Stimulated activated CD8-positive, alpha-beta memory T cell treated with anti-CD3 and anti-CD28 coated beads, Interleukin-12 subunit alpha, Interleukin-12 subunit beta, amount 100 ng/mL, for 4 hours (primary cell): ENCODE measurements around the gene TSFM.

Source experiments
- DNase-seq: peaks from one replicate; pipeline ENCODE4 v3.0.0-alpha.2; 2020; ENCODE audit warnings: low read depth

Gene TSFM

DNA sequence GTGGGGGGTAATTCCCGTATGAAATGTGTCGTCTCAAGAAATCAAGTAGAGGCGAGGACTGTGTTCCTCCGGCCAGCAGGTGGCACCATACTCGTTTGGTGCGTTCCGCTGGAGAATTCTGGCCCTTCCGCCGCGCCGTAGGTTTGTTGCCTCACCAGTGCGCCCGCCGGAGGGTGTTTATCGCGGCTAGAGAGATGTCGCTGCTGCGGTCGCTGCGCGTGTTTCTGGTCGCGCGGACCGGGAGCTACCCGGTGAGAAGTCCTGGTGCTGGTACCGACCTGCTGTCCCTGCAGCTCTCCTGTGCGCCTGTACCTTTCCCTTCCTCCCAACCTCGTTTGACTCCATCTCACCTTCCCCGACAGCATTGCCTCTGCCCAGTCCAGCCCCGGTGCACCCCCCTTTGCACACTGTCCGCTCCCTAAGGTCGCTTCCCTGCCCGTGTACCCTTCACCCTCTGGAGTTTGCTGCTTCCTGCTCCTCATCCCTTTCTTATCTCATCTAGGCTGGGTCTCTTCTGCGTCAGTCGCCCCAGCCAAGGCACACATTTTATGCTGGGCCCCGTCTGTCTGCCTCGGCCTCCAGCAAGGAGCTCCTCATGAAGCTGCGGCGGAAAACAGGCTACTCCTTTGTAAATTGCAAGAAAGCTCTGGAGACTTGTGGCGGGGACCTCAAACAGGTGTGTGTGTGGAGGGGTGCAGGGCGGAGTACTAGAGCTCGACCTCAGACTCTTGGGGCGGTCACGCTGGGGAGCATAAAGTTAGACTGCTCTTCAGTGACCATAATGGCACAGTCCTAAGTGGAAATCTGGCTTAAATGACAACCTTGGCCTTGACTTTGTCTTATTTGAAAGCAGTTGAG, at the start of gene TSFM:
TSFM (plus strand) TSS at position 180 of the 858 bp plus-strand sequence; CDS start at position 195, 15 bp downstream.
- DNase-seq = peak; percentile 92

DNA sequence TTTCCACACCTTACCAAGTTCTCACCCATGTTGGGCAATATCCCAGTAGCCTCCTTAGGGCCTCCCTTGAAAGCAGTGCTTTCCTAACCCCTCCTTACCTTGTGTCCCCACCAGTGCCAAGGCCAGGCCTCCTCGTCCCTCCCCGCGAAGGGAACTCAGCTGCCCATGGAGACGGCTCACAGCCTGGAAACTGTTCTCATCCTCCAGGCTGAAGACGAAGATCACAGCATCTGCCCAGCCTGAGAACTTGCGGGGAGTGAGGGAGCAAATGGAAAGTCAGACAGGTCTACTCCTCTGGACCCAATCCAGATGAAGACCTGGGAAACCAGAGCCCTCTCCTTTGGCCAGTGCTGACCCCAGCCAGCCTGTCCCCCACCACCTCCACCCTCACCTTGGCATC, 48.7 kb upstream of the TSFM start:
- DNase-seq = no peak

DNA sequence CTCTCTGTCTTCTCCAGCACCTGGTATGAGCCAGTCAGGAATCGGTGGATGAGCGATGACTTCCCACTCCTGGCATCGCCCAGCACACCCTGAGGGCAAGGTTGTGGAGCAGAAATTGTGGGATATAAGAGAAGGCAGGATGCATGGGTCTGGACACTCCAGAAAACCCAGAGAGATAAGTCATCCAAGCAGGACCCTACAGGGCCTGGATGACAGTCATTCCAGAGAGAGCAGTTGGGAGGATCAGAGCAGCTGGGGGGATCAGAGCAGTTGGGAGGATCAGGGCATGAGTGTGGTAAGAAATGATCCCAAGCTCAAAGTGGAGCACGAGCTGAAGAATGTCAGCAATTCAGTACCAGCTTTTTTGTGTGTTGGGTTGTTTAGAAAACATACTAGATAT, 48.0 kb upstream of the TSFM start:
- no peak for DNase-seq

DNA sequence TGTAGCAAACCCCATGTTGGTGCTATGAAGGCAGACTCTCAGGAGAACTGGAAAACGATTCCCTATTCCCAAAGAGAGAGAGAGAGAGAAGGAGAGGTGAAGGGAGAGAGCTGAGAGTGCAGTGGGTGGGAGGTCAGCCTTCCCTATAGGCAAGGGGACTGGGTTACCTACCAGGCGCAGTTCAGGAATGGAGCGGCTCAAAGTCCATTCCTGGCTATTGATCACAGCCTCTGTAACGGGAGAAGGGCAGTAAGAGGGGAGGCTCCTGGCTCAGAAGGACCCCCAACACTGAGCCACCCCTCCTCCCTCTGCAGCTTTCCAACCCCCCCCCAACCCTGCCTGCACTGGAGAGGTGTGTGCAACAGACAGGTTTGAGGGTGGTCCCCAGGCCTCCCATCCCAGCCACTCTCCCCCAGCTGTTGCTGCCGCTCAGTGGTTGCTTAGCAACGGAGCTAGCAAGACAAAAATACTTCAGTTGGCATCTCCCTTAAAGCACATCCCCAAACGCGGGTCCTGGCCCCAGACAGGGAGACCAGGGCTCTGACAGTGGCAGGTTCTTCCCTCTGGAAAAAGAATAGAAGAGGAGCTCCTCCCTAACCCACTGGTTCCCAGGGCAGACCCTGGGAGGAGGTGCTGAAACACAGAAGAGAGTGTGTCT, 47.3 kb upstream of the TSFM start:
- DNase-seq = no peak

DNA sequence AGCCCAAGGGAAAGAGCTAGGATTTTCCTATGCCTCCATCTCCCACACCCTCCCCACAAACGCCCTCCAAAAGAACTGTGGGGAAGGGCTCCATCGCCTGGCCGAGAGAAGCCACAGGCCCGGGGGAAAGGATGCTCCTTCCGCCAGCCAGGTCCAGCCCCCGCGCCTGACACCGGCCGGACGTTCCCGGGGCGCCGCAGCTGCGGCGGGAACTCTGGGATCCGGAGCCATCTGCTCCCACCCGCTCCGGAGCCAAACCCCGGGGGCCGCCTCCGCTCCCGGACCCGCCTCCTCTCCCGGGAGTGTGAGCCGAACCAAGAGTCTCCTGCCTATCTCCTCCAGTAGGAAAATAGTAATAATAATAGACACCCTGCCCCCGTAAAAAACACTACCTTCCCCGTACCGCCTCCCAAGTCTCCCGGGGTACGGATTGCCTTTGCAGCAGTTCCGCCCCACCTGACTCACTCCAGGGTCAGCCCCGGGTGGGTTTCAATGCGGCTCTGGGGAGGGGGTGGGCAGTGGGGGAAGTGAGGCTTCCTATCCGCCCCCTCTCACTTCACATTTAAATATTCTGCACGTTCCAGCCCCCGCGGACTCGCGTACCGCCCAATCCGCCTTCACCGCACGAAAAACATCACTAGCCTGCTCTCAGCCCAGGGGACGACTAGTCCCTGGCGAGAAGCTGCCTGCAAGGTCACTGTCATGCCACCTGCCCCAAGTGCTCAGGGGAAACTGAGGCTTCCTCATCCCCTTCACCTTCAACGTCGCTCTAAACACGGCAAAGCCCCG, 46.4 kb upstream of the TSFM start:
- no peak for DNase-seq

DNA sequence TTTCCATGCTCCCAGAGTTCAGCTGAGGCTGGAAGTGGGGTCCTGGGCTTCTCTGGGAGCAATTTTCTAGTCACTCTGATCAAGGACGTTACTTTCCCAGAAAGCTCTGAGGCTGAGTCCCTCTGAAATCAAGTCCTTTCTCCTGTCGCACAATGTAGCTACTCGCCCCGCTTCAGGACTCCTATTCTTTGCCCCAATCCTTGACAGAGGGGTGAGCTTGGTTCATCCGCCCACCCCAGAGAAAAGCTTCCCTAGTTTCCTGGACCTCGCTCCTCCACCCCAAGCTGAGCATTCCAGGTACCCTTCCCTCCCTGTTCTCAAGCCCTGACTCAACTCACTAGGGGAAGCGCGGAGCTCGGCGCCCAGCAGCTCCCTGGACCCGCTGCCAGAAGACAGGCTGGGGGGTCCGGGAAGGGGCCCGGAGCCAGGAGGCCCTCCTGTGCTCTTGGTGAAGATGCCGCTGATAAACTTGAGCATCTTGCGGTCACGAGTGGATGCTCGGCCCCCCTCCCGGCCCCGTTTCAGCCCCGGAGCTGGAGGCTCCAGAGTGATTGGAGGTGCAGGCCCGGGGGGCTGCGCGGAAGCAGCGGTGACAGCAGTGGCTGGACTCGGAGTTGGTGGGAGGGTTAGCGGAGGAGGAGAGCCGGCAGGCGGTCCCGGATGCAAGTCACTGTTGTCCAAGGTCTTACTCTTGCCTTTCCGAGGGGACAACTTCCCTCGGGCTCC, 45.7 kb upstream of the TSFM start:
- no peak for DNase-seq

DNA sequence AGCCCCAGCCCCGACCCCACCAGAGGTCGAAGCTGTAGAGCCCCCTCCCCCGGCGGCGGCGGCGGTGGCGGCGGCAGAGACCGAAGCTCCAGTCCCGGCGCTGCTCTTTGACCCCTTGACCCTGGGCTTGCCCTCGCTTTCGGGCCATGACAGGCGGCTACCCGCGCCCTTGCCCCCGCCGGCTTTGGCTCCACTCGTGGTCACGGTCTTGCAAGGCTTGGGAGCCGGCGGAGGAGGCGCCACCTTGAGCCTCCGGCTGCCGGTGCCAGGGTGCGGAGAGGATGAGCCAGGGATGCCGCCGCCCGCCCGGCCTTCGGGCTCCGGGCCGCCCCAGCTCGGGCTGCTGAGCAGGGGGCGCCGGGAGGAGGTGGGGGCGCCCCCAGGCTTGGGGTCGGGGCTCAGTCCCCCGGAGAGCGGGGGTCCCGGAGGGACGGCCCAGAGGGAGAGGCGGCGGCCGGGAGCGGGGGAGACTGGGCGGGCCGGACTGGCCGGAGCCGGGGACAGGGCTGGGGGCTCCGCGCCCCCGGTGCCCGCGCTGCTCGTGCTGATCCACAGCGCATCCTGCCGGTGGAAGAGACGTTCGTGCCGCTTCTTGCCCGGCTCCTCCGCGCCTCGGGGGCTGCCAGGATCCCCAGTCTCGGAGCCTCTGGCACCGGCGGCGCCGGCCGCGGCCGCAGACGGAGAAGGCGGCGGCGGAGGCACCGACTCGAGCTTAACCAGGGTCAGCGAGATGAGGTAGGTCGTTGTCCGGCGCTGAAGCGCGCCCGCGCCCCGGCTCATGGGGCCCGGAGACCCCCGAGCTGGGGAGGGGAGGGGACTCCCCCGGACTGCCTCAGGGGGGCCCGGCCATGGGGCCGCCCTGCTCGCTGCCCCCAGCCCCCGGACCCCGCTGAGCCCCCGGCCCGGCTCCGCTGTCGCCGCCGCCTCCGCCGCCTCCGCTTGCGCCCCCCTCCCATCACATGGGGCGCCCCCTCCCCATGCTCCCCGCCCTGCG, 44.8 kb upstream of the TSFM start:
- no peak for DNase-seq

DNA sequence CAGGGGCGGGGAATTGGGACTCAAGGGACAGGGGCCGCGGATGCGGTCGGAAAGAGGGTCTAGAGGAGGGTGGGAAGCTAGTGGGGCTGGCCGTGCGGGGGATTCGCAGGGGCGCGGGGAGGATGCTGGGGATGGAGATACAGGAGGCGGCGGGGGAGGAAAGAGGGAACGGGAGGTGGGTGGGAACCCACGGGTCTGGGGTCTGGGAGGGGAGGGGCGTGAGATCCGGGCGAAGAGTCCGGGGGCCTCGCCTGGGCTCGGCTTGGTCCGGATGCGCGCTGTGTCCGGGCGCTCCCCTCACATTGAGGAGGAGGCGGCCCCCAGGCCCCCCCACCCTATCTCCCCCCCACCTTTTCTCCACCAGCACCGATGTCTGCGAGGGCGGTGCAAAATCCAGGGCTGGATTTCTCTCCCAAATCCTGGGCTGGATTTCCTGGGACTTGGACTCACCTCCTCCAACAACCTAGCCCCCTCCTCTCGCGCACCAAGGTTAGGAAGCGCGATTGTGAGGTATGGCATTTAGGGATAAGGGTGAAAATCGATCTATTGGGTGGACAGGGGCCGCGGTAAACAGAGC, 43.8 kb upstream of the TSFM start, which contains the start of gene AGAP2:
AGAP2 (minus strand) TSS at position 82 of the 577 bp plus-strand sequence. CDS start 496 bp downstream, outside the sequence.
- no peak for DNase-seq

DNA sequence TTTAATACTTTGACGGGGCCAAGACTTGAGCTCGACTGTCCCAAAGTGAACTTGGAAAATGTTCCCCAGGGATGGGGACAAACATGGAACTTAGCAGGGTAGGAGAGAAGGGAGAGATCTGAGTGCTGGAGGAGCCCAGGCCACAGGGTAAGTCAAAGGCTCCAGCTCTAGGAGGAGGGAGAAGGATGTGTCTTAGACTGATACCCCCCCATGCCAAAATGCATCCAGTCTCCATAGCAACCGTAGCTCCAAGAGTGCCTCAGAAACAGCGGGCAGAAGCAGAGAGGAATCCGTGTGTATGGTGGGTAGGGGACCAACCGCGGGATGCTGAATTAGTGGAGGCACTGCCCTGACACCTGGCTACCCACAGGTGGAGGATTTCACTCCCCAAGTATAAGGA, 43.2 kb upstream of the TSFM start:
- no peak for DNase-seq

DNA sequence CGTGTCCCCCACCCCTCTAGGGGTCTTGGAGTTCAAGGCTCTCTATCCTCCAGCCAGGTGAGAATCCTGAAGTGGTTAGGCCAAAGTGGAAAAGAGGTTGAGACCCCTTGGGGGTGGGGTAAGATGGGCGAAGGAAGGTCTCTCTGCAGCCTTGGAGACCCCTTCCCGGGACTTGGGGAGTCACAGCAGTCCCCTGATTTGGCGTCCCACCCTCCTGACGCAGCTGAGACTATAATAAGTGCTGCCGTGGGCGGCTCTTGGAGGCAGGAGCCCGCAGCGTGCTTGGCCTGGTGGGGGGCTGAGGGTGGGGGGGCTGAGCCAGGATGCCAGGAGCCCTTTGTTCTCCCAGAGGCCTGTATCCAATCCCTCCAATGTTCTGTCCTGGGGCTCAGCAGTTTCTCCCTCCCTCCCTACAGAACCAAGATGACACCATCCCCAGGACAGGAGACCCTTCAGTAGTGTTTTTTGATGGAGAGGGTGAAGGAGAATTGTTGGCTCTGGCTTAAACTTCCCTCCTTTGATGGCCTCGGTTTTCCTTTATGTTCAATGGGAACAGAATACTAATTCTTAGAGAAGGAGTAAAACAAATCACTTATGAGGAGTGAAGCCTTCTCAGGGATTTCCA, 42.6 kb upstream of the TSFM start:
- DNase-seq = no peak

DNA sequence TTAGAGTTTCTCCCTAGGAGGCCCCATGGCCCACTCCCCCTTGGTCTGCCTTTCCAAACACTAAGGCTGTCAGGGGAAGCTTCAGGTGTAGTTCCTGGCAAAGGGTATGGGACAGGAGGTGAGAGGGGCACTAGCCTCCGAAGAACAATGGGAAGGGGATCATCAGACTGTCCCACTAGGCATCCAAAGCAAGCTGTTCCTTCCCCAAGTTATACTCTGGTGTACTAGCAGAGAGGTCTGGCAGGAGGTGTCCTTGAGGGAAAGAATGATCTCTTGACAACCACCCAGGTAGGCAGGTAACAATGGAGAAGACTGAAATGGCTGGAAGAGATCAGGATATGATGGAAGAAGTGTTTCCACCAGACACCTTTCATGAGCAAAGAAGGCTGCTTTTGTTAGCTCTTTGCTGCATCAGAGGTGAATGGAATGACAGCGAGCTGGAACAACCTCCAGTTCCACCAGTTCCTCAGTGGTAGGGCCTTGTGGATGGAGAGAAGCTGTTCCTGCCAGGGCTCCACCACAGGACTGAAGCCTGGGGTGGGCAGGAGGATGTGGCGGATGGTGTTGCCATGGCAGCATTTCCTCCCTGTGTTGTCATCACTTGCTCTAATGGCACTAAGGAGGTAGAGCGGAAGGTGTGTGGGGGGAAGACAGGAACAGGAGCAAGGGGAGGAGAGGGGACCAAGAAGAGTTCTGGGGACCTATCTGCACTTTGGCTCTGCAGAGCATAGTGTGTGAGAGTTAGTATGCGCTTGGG, 41.8 kb upstream of the TSFM start:
- peak; percentile 61 for DNase-seq

DNA sequence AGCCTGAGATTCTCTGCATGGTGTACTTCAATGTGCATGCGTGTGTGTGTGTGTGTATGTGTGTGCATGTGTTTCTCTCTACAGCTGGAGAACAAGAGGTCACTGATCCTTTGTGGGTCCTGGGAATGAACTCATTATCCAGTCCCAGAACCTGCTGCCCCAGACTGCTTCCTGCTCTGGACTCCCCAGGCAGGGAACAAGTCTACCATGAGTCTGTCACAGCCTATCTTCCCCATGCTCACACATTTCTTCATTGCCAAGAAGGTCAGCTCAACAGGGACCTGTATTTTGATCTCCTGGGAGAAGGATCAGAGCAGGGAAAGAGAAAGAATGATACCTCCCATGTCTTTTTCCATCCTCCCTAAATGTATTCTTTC, 41.2 kb upstream of the TSFM start:
- DNase-seq = no peak

DNA sequence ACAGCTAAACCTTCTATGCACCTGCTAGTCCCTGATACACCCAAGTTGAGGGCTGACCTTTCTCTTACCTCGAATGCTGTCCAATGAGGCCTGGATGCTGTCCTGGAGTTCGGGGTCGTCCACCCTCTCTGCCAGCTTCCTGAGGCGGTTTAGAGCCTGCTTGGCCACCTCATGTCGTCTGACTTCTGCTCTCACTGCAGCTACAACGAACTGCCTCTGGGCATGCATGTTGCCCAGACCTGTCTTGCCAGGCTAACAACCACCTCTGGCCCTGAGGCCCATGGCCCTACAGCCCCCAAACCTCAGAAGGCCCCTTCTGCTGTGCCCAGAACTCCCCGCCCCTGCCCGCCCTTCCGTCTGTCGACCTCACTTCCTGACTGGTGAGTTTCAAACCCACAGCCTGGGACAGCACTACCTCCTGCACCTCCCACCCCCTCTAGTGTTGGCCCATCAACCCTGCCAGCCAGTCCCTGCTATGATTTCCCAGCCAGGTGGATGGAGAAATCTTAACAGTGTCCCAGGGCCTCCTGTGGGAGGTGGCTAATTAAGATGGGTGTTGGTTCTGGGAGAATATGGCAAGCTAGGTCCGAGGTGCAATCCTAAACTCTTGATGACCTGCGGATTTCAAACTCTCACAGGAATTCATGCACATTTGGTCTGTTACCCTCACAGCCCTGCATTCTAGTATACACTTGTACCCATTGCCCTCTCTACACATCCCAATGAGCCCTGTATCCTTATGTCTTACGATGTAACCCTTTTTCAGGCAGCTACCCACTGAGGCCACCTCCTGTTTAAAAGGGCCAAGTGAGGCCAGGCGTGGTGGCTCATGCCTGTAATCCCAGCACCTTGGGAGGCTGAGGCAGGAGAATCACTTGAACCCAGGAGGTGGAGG, 40.5 kb upstream of the TSFM start:
- DNase-seq = peak; percentile 65

DNA sequence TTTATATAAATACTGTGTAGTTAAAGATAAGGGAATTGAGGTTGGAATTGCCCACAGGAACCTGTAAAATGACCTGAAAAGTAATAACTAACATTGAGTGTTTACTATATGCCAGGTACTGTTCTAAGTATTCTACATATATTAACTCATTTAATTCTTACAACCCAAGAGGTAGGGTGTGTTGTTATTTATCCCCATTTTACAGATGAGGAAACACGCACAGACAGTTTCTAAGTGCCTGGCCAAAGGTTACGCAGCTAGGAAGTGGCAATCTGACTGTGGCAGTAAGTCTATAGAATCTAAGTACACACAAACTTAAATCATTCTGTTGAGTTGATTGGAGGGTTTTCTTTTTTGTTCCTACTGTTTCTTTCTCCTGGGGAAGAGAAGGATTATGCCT, 38.8 kb upstream of the TSFM start:
- no peak for DNase-seq

DNA sequence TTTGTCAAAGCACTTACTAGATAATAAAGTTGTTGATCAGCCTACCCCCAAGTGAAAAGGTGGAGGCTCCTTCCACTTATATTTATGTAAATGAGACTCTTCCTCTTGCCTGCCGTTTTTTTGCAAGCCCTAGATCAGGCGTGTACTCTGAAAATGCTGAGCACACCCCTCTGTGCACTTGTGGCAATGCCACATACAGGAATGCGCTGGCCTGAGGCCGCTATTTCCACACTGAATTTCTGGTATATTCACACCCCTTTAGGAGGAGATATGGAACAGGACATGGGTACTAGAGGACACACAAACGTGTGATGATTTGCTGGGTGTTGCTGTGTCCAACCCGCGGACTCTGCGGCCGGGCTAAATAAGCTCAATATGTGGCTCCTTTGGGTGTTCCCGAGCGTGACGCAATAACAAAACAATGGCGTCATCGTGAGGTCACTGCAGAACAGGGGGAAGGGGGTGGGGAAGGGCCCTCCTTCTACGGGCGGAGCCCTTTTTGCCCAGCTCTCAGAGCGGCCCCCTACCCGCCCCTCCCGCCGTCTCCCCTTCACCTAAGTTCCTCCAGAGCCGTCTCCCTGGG, 38.3 kb upstream of the TSFM start:
- peak; percentile 60 for DNase-seq

DNA sequence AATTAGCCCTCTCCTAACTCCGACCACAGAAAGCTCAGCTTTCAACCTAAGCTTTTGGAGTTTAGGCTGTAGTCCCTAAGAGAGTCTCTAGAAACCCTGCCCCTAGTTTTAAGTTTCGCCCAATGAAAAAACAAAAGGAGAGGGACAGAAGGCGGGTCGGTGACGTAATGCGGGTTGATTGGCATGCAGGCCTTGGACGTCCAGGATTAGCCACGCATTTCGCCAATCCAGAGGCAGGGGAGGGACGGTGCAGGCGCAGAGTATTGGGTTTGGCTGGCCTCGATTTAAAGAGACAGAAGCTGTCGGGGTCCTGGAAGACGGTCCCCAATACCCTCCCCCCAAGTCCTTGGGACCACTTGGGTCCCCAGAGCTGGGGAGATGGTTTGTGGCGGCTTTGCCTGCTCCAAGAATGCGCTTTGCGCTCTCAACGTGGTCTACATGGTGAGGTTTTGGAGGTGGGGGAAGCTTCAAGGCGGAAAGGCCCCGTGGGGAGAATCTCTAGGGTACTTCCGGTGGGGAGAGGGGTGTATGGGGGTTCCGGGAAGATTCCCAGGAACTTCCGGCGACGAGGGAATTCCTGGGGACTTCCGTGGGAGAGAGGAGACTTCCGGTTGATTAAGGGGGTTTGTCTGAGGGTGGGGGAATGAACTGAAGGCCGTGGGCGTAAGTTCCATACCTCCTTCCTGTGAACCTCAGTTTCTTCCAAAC, 37.7 kb upstream of the TSFM start, which contains the start of gene TSPAN31:
TSPAN31 (plus strand) TSS at position 263 of the 708 bp plus-strand sequence; CDS start at position 379, 116 bp downstream.
- peak; percentile 83 for DNase-seq

DNA sequence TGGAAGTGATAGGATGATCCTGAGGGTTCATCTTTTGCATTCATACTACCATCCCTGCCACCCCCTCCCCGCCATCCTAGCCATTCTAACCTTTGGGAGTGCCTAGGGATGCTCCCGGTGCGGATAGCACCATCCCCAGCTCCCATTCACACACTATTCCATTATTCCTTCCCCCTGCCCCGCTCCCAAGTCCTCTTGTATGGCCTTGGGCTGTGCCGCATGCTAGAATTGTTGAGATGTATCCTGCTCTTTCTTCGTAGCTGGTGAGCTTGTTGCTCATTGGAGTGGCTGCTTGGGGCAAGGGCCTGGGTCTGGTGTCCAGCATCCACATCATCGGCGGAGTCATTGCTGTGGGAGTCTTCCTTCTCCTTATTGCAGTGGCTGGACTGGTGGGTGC, 37.1 kb upstream of the TSFM start:
- no peak for DNase-seq
